Cardiac fibroblast (primary cell): Measurements from ENCODE around the gene ANLN.

Source experiments
- DNase-seq, 2 donors: peaks; one replicate each; pipeline versions ENCODE4 v3.0.0 to v3.0.0-alpha.2; 2010; ENCODE audit warnings: low read depth in 2 of 2
- H3K4me3 ChIP-seq, 2 donors: replicated peaks in 1 of 2; 1 replicate in 1 of 2; 2 replicates in 1 of 2; pipeline ENCODE4 v1.5.1; 2011; ENCODE audit warnings: low read depth in 2 of 2, low read length in 2 of 2, mild to moderate bottlenecking in 2 of 2, moderate library complexity in 1 of 2
- TF ChIP-seq, protein P1 (sequence below): IDR thresholded peaks from one replicate; pipeline ENCODE4 v1.5.1; 2011; ENCODE audit warnings: low read depth, mild to moderate bottlenecking, low read length, inconsistent platforms

Gene ANLN

DNA sequence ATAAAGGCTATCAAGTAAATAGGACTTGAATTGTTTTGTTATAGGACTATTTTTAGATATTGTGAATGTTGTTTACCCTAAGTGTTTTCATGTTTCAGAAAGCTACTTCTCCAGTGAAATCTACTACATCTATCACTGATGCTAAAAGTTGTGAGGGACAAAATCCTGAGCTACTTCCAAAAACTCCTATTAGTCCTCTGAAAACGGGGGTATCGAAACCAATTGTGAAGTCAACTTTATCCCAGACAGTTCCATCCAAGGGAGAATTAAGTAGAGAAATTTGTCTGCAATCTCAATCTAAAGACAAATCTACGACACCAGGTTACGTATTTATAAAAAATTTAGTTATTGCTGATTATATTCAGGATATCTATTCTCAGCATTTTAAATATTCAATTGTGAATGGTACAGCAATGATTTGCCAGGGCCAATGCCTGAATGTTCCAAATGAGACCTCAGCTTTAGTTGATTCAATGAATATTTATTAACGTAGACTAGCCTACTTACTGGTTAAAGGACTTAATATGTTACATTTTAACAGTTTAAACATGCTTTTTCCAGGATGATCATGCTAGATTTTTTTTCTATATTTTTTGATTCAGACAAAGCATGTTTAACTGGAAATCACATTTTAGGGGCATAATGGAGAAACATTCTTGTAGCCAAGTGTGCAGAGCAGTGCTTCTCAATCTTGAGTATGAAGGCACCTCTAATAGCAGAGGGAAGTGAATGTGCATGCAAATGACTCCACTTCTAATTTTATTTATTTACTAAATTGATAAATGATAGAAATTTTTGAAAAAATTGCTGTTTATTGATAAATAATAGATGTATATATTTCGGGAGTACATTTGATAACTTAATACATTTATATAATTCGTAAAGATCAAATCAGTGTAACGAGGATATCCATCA is 18.2 kb downstream of the ANLN start:
- no peak overlapping the region for H3K4me3 ChIP-seq
- DNase-seq: no peak
- TF ChIP-seq, protein P1, sequence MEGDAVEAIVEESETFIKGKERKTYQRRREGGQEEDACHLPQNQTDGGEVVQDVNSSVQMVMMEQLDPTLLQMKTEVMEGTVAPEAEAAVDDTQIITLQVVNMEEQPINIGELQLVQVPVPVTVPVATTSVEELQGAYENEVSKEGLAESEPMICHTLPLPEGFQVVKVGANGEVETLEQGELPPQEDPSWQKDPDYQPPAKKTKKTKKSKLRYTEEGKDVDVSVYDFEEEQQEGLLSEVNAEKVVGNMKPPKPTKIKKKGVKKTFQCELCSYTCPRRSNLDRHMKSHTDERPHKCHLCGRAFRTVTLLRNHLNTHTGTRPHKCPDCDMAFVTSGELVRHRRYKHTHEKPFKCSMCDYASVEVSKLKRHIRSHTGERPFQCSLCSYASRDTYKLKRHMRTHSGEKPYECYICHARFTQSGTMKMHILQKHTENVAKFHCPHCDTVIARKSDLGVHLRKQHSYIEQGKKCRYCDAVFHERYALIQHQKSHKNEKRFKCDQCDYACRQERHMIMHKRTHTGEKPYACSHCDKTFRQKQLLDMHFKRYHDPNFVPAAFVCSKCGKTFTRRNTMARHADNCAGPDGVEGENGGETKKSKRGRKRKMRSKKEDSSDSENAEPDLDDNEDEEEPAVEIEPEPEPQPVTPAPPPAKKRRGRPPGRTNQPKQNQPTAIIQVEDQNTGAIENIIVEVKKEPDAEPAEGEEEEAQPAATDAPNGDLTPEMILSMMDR: no peak

DNA sequence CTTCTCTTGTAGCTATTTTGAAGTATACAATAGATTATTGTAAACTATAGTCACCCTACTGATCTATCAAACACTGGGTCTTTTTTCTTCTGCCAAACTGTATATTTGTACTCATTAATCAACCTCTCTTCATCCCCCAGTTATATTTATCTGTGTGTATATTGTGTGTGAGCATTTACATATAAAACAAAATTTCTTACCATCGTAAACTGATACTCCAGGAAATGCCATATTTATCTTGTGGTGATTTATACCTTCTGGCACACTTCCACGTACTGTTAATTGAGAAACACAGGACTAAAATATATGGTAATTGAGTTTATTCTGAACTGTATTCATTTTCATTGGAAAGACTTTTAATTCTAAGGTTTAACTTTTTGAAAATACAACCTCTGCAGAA is 18.9 kb downstream of the ANLN start:
- DNase-seq: peak in 1 of 2 donors; percentile 42
- no peak overlapping the region for H3K4me3 ChIP-seq
- TF ChIP-seq, protein P1: no peak

DNA sequence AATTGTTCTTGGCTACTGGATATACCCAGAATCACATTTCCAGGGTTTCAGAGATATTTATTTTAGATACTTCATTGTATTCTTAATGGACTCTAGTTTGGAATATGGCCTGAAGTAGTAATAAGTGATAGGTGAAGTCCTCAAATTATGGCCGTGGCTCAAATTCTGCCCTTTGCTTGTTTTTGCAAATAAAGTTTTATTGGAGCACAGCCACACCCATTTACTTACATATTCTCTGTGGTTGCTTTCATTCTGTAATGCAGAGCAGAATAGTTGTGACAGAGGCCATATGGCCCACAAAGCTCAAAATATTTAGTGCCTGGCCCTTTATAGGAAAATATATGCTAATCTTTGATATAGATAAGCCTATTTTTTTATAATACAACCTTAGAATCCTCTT is 19.5 kb downstream of the ANLN start:
- H3K4me3 ChIP-seq: no peak overlapping the region
- TF ChIP-seq, protein P1: no peak
- no peak for DNase-seq

DNA sequence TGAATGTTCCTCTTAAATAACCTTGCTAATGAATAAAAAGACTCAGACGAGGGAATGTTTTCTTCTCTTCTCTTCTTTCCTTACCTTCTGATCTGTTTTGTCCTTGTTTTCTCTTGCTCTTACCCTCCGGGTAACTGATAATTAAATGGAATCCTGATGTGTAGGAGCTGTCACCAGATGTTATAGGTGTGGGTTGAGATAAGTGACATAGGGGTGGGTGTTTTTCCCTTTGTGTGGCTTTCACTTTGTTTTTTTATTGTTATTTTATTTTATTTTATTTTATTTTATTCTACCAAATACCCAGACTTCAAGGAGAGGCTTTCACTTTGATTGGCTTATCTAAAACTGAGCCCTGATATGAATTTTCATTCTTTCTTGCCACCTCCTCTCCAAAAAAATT is 25.5 kb downstream of the ANLN start:
- no peak overlapping the region for H3K4me3 ChIP-seq
- TF ChIP-seq, protein P1: no peak
- no peak for DNase-seq

DNA sequence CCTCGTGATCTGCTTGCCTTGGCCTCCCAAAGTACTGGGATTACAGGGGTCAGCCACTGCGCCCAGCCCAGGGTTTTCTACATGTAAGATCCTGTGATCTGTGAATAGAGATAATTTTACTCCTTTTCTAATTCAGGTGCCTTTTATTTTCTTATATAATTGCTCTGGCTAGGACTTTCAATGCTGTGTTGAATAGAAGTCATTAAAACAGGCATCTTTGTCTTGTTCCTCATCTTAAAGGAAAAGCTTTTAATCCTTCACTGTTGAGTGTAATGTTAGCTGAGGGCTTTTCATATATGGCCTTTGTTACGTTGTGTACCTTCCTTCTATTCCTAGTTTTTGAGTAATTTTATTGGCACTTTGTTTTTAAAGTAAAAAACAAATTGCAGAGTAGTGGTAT is 26.6 kb downstream of the ANLN start:
- H3K4me3 ChIP-seq: no peak overlapping the region
- TF ChIP-seq, protein P1: no peak
- DNase-seq: no peak

DNA sequence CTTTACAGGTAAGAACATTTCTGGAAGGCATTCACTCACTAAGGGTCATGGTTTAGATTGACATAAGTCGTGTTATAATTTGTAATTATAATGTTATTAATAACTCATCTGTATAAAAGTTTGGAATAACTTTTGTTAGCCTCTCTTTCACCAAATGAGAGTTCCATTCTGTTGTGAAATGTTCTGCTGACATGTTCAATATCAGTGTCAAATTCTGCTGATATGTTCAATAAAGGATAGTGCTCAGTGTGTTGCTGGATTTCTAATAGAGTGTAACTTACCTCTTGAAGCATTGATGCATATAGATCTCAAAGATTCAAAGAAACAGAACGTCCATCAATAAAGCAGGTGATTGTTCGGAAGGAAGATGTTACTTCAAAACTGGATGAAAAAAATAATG is 30.6 kb downstream of the ANLN start:
- TF ChIP-seq, protein P1: no peak
- DNase-seq: no peak
- no peak overlapping the region for H3K4me3 ChIP-seq
